H9 (cell line): ENCODE data around the gene SPTY2D1. TPM values are rescaled to one million over a fixed set of nuclear protein-coding genes. Genes with fewer than 3 reads are reported as not detected.

Source experiments
- DNase-seq: peaks from one replicate; pipeline ENCODE4 v3.0.0-alpha.2; 2017
- H2AFZ ChIP-seq: one replicate; pipeline ENCODE4 v1.6.1; 2013; ENCODE audit warnings: mild to moderate bottlenecking, low read length, control low read depth, moderate library complexity
- H2AK5ac ChIP-seq: 2 replicates; pipeline ENCODE4 v1.6.1; 2013; ENCODE audit warnings: low read length, control low read depth, mixed read lengths; ENCODE audit not compliant: insufficient read length
- H2BK120ac ChIP-seq: one replicate; pipeline ENCODE4 v1.6.1; 2013; ENCODE audit warnings: low read depth, mild to moderate bottlenecking, low read length, control low read depth, inconsistent platforms; ENCODE audit not compliant: poor library complexity, severe bottlenecking
- H2BK12ac ChIP-seq: 2 replicates; pipeline ENCODE4 v1.6.1; 2013; ENCODE audit warnings: low read length, control low read depth, mixed read lengths, low read depth; ENCODE audit not compliant: insufficient read length
- H2BK15ac ChIP-seq: 2 replicates; pipeline ENCODE4 v1.6.1; 2013; ENCODE audit warnings: low read depth, low read length, control low read depth
- H2BK20ac ChIP-seq: one replicate; pipeline ENCODE4 v1.6.1; 2013; ENCODE audit warnings: low read depth, mild to moderate bottlenecking, low read length, control low read depth, inconsistent platforms; ENCODE audit not compliant: poor library complexity, severe bottlenecking
- H2BK5ac ChIP-seq: 2 replicates; pipeline ENCODE4 v1.6.1; 2013; ENCODE audit warnings: low read length, control low read depth, mixed read lengths; ENCODE audit not compliant: insufficient read length
- H3K14ac ChIP-seq: 2 replicates; pipeline ENCODE4 v1.6.1; 2013; ENCODE audit warnings: low read length, control low read depth; ENCODE audit not compliant: insufficient read depth
- H3K18ac ChIP-seq: 2 replicates; pipeline ENCODE4 v1.6.1; 2013; ENCODE audit warnings: low read depth, mild to moderate bottlenecking, mixed read lengths, low read length, control low read depth; ENCODE audit not compliant: insufficient read length
- H3K23ac ChIP-seq: 2 replicates; pipeline ENCODE4 v1.6.1; 2013; ENCODE audit warnings: low read length, control low read depth, mixed read lengths, low read depth; ENCODE audit not compliant: insufficient read length
- H3K23me2 ChIP-seq: 2 replicates; pipeline ENCODE4 v1.6.1; 2013; ENCODE audit warnings: low read depth, mild to moderate bottlenecking, mixed read lengths, low read length, control low read depth; ENCODE audit not compliant: insufficient read length, poor library complexity, severe bottlenecking
- H3K27ac ChIP-seq: 2 replicates; pipeline ENCODE4 v1.5.1; 2013; ENCODE audit warnings: low read length, control low read depth, mixed read lengths, low read depth; ENCODE audit not compliant: insufficient read length
- H3K27me3 ChIP-seq: 2 replicates; pipeline ENCODE4 v1.6.1; 2013; ENCODE audit warnings: low read length, control low read depth, inconsistent platforms; ENCODE audit not compliant: insufficient read depth
- H3K4ac ChIP-seq: 2 replicates; pipeline ENCODE4 v1.6.1; 2013; ENCODE audit warnings: low read depth, mild to moderate bottlenecking, control low read depth, inconsistent platforms, low read length, moderate library complexity
- H3K4me1 ChIP-seq: 2 replicates; pipeline ENCODE4 v1.6.1; 2013; ENCODE audit warnings: low read length, control low read depth, inconsistent platforms; ENCODE audit not compliant: insufficient read depth
- H3K4me2 ChIP-seq: 2 replicates; pipeline ENCODE4 v1.6.1; 2013; ENCODE audit warnings: low read length, control low read depth, mixed read lengths; ENCODE audit not compliant: insufficient read length, insufficient read depth
- H3K56ac ChIP-seq: 2 replicates; pipeline ENCODE4 v1.6.1; 2013; ENCODE audit warnings: low read depth, mild to moderate bottlenecking, mixed read lengths, low read length, control low read depth; ENCODE audit not compliant: insufficient read length
- H3K79me1 ChIP-seq: 2 replicates; pipeline ENCODE4 v1.6.1; 2013; ENCODE audit warnings: low read depth, mild to moderate bottlenecking, moderate library complexity, low read length, control low read depth, inconsistent platforms; ENCODE audit not compliant: insufficient read depth, poor library complexity, severe bottlenecking
- H3K79me2 ChIP-seq: 2 replicates; pipeline ENCODE4 v1.6.1; 2013; ENCODE audit warnings: low read length, control low read depth, inconsistent platforms; ENCODE audit not compliant: insufficient read depth
- H3K9ac ChIP-seq: 2 replicates; pipeline ENCODE4 v1.6.1; 2013; ENCODE audit warnings: low read length, control low read depth, mixed read lengths; ENCODE audit not compliant: insufficient read length; ENCODE audit errors: extremely low read depth
- H3K9me3 ChIP-seq: one replicate; pipeline ENCODE4 v1.6.1; 2013; ENCODE audit warnings: low read depth, low read length, inconsistent platforms; ENCODE audit not compliant: control insufficient read depth
- H3T11ph ChIP-seq: one replicate; pipeline ENCODE4 v1.6.1; 2013; ENCODE audit warnings: mild to moderate bottlenecking, low read length, control low read depth, inconsistent platforms
- H4K20me1 ChIP-seq: one replicate; pipeline ENCODE4 v1.6.1; 2013; ENCODE audit not compliant: control insufficient read depth, insufficient read length, insufficient read depth
- H4K5ac ChIP-seq: 2 replicates; pipeline ENCODE4 v1.6.1; 2013; ENCODE audit warnings: low read depth, mild to moderate bottlenecking, mixed read lengths, low read length, control low read depth; ENCODE audit not compliant: insufficient read length
- H4K8ac ChIP-seq: replicated peaks from 2 replicates; pipeline ENCODE4 v1.6.1; 2013; ENCODE audit warnings: low read length, control low read depth, mixed read lengths, low read depth; ENCODE audit not compliant: insufficient read length
- H4K91ac ChIP-seq: 2 replicates; pipeline ENCODE4 v1.6.1; 2013; ENCODE audit warnings: low read depth, mild to moderate bottlenecking, moderate library complexity, mixed read lengths, low read length, control low read depth; ENCODE audit not compliant: insufficient read length
- H3K27ac Mint-ChIP-seq, 3 experiments: 2 replicates in 2 of 3; 3 replicates in 1 of 3; pipeline ENCODE4 v1.8.0; 2020 to 2021; ENCODE audit warnings: mixed read lengths in 3 of 3, mild to moderate bottlenecking in 1 of 3, moderate library complexity in 1 of 3
- H3K27me3 Mint-ChIP-seq: 2 replicates; pipeline ENCODE4 v1.8.0; 2021; ENCODE audit warnings: low read depth, mild to moderate bottlenecking, moderate library complexity, mixed read lengths
- H3K36me3 Mint-ChIP-seq, 3 experiments: 2 replicates in 2 of 3; 3 replicates in 1 of 3; pipeline ENCODE4 v1.8.0; 2020 to 2021; ENCODE audit warnings: low read depth in 3 of 3, mixed read lengths in 3 of 3; ENCODE audit not compliant: insufficient read depth in 1 of 3
- H3K4me1 Mint-ChIP-seq, 2 experiments: 2 replicates each; pipeline ENCODE4 v1.8.0; 2020; ENCODE audit warnings: mixed read lengths in 2 of 2
- H3K4me3 Mint-ChIP-seq, 2 experiments: 2 replicates in 1 of 2; 3 replicates in 1 of 2; pipeline ENCODE4 v1.8.0; 2020 to 2021; ENCODE audit warnings: mild to moderate bottlenecking in 2 of 2, mixed read lengths in 2 of 2, moderate library complexity in 1 of 2
- H3K9me3 Mint-ChIP-seq, 2 experiments: 2 replicates in 1 of 2; 3 replicates in 1 of 2; pipeline ENCODE4 v1.8.0; 2020; ENCODE audit warnings: mild to moderate bottlenecking in 2 of 2, mixed read lengths in 2 of 2, moderate library complexity in 1 of 2
- CTCF ChIP-seq: fragments of 200-600 bp; sonication (generic); conservative IDR thresholded peaks from 3 replicates; pipeline ENCODE4 v1.8.0; 2021; ENCODE audit warnings: antibody characterized with exemption, mild to moderate bottlenecking
- WGBS: extraction: QIAGEN DNeasy Blood & Tissue Kit; methylation state at CpG from one replicate; pipeline ENCODE4 v1.1.7; 2013; ENCODE audit warnings: missing lambda C conversion rate, low lambda C conversion rate, mixed read lengths; ENCODE audit not compliant: insufficient read length; ENCODE audit errors: extremely low coverage; 5-methylcytosine and 5-hydroxymethylcytosine counted together
- total RNA-seq: library from RNA; stranded (reverse); gene quantifications from 2 replicates; pipeline ENCODE4 v1.2.1, GENCODE V29; 2021

SPTY2D1 gene
- total RNA-seq, 1 experiment from 2014 or later, result 15.9 TPM

- Histone ChIP-seq H3K4me1 (no peaks in the 10 kb centered on the region), H2AFZ (no peak overlapping the region), H3K18ac (no peak overlapping the region), H4K5ac (no peak overlapping the region), H3K56ac (no peak overlapping the region), H4K20me1 (no peaks in the 10 kb centered on the region), H3K27ac (no peak overlapping the region), H3K9ac (no peak overlapping the region), H4K91ac (no peak overlapping the region), H4K8ac (no peak overlapping the region), H2AK5ac (no peak overlapping the region), H3K4ac (no peak overlapping the region), H2BK5ac (no peak overlapping the region), H3K23ac (no peak overlapping the region), H2BK12ac (no peak overlapping the region), H3K23me2 (no peaks in the 10 kb centered on the region), H3K27me3 (no peaks in the 10 kb centered on the region), H3K79me1 (no peaks in the 10 kb centered on the region), H3K4me2 (no peak overlapping the region), H2BK15ac (no peak overlapping the region), H2BK120ac (no peak overlapping the region), H3T11ph (no peak overlapping the region), H2BK20ac (no peak overlapping the region), H3K79me2 (no peaks in the 10 kb centered on the region), H3K14ac (no peak overlapping the region), H3K9me3 (no peaks in the 10 kb centered on the region)
- no peak for TF ChIP-seq CTCF
- no peak overlapping the region for H3K4me3 Mint-ChIP-seq
- no peak overlapping the region for H3K27ac Mint-ChIP-seq
- peaks cover 6% of the 10 kb centered on the region for H3K27me3 Mint-ChIP-seq
- no CpG with 5 or more reads among the region's 4 CpGs for WGBS
- H3K9me3 Mint-ChIP-seq, result no peaks in the 10 kb centered on the region
- peaks cover 14 to 15% of the 10 kb centered on the region in 2 experiments for H3K4me1 Mint-ChIP-seq
- DNase-seq, result peak; percentile 36
- no peaks in the 10 kb centered on the region for H3K36me3 Mint-ChIP-seq
Measured at GRCh38 chr11:18669711-18670110, 35.6 kb upstream of the SPTY2D1 start.
